GM21515 (cell line): ENCODE data around the gene ETV6.

Experiments
- ATAC-seq: cut with Tn5 transposase; IDR thresholded peaks from one replicate; pipeline ENCODE4 v1.9.1; 2021; ENCODE audit not compliant: unreplicated experiment

ETV6 gene

GRCh38 chr12:11714626-11715025, 65.2 kb downstream of the ETV6 start:
- ATAC-seq, result no peak

GRCh38 chr12:11715621-11716020, 66.1 kb downstream of the ETV6 start:
- no peak for ATAC-seq

- ATAC-seq, result no peak
These were observed 67.5 kb downstream of the ETV6 start for GRCh38 chr12:11716794-11717518.

GRCh38 chr12:11717519-11717961, 68.1 kb downstream of the ETV6 start:
- no peak for ATAC-seq

GRCh38 chr12:11718105-11718504, 68.6 kb downstream of the ETV6 start:
- no peak for ATAC-seq

GRCh38 chr12:11718768-11719253, 69.3 kb downstream of the ETV6 start:
- ATAC-seq, result no peak

- no peak for ATAC-seq
These were observed 70.2 kb downstream of the ETV6 start for GRCh38 chr12:11719678-11720099.

GRCh38 chr12:11722071-11722470, 72.6 kb downstream of the ETV6 start:
- ATAC-seq, result no peak

GRCh38 chr12:11722578-11723138, 73.2 kb downstream of the ETV6 start:
- no peak for ATAC-seq

GRCh38 chr12:11723993-11724392, 74.5 kb downstream of the ETV6 start:
- ATAC-seq, result no peak

GRCh38 chr12:11724888-11725311, 75.4 kb downstream of the ETV6 start:
- ATAC-seq, result no peak

GRCh38 chr12:11725686-11726085, 76.2 kb downstream of the ETV6 start:
- ATAC-seq, result no peak

GRCh38 chr12:11726659-11727058, 77.2 kb downstream of the ETV6 start:
- ATAC-seq, result no peak

GRCh38 chr12:11727133-11727664, 77.7 kb downstream of the ETV6 start:
- ATAC-seq, result no peak

- no peak for ATAC-seq
These were observed 78.8 kb downstream of the ETV6 start for GRCh38 chr12:11728154-11728755.

GRCh38 chr12:11729008-11729407, 79.5 kb downstream of the ETV6 start:
- ATAC-seq, result no peak

- no peak for ATAC-seq
These were observed 80.1 kb downstream of the ETV6 start for GRCh38 chr12:11729439-11730150.

- peak; percentile 46 for ATAC-seq
These were observed 81.0 kb downstream of the ETV6 start for GRCh38 chr12:11730299-11731041.

- ATAC-seq, result no peak
These were observed 81.5 kb downstream of the ETV6 start for GRCh38 chr12:11731042-11731357.

GRCh38 chr12:11731455-11731854, 82.0 kb downstream of the ETV6 start:
- ATAC-seq, result no peak

- ATAC-seq, result no peak
These were observed 82.5 kb downstream of the ETV6 start for GRCh38 chr12:11732023-11732422.
